ENCODE results near the gene TSPAN5.

TSPAN5 gene

GRCh38 chr4:98625920-98626319 lies 32.5 kb downstream of the TSPAN5 start:
- no peak for TF ChIP-seq CTCF (IDR thresholded peaks at IDR 0.05; ENCODE audit: low read depth, low read length)
- H3K4me3 ChIP-seq (ENCODE audit: low read depth, low read length): no peak overlapping the region

GRCh38 chr4:98625399-98625798 lies 33.0 kb downstream of the TSPAN5 start:
- TF ChIP-seq CTCF (IDR thresholded peaks at IDR 0.05; ENCODE audit: low read depth, low read length): no peak
- H3K4me3 ChIP-seq (ENCODE audit: low read depth, low read length): no peak overlapping the region

- TF ChIP-seq CTCF (IDR thresholded peaks at IDR 0.05; ENCODE audit: low read depth, low read length): no peak
- H3K4me3 ChIP-seq (ENCODE audit: low read depth, low read length): no peak overlapping the region
Observed at GRCh38 chr4:98624642-98625041, 33.8 kb downstream of the TSPAN5 start.

GRCh38 chr4:98624144-98624543 lies 34.3 kb downstream of the TSPAN5 start:
- no peak for TF ChIP-seq CTCF (IDR thresholded peaks at IDR 0.05; ENCODE audit: low read depth, low read length)
- no peak overlapping the region for H3K4me3 ChIP-seq (ENCODE audit: low read depth, low read length)

GRCh38 chr4:98623126-98623802 lies 35.1 kb downstream of the TSPAN5 start:
- no peak overlapping the region for H3K4me3 ChIP-seq (ENCODE audit: low read depth, low read length)
- no peak for TF ChIP-seq CTCF (IDR thresholded peaks at IDR 0.05; ENCODE audit: low read depth, low read length)

- TF ChIP-seq CTCF (IDR thresholded peaks at IDR 0.05; ENCODE audit: low read depth, low read length): no peak
- H3K4me3 ChIP-seq (ENCODE audit: low read depth, low read length): no peak overlapping the region
Observed at GRCh38 chr4:98620087-98620784, 38.2 kb downstream of the TSPAN5 start.

- H3K4me3 ChIP-seq (ENCODE audit: low read depth, low read length): no peak overlapping the region
- no peak for TF ChIP-seq CTCF (IDR thresholded peaks at IDR 0.05; ENCODE audit: low read depth, low read length)
Observed at GRCh38 chr4:98619180-98619579, 39.2 kb downstream of the TSPAN5 start.

All from WI38 (cell line).